ENCODE results near the gene PHF10.

DNA sequence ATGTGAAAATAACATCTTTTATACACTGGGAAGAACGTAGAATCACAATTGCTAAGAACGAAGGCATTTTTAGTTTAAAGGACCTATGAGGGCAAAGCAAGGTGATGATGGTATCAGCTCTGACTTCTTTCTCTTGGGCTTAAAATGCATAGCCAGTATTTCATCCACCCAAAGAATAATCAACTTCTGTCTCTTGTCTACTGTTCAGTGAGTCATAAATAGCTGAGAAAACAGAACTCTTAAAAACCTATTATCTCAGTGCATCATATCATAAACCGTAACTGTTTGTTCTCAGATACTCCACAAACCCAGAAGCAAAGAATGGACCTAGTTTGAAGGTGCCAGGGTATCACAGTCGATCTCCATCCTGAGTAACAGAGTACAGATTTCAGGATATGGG is 5.2 kb downstream of the PHF10 start:
- TF ChIP-seq, protein P1, sequence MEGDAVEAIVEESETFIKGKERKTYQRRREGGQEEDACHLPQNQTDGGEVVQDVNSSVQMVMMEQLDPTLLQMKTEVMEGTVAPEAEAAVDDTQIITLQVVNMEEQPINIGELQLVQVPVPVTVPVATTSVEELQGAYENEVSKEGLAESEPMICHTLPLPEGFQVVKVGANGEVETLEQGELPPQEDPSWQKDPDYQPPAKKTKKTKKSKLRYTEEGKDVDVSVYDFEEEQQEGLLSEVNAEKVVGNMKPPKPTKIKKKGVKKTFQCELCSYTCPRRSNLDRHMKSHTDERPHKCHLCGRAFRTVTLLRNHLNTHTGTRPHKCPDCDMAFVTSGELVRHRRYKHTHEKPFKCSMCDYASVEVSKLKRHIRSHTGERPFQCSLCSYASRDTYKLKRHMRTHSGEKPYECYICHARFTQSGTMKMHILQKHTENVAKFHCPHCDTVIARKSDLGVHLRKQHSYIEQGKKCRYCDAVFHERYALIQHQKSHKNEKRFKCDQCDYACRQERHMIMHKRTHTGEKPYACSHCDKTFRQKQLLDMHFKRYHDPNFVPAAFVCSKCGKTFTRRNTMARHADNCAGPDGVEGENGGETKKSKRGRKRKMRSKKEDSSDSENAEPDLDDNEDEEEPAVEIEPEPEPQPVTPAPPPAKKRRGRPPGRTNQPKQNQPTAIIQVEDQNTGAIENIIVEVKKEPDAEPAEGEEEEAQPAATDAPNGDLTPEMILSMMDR (IDR thresholded peaks at IDR 0.05): no peak
- no peak for TF ChIP-seq EP300 (IDR thresholded peaks at IDR 0.05)
- TF ChIP-seq POLR2AphosphoS5 (IDR thresholded peaks at IDR 0.05): no peak
- no peak for TF ChIP-seq POLR2A (IDR thresholded peaks at IDR 0.05)
